CD8-positive, alpha-beta T cell (primary cell): ENCODE data around the gene DRICH1. TPM values are rescaled to one million over a fixed set of nuclear protein-coding genes. Genes with fewer than 3 reads are reported as not detected.

Source experiments
- total RNA-seq, 46 experiments: library from RNA in 2 of 46; stranded (reverse) in 2 of 46; gene quantifications; one replicate each; pipeline ENCODE4 v1.2.3 and lab custom pipeline; 2021 to 2026

The DRICH1 gene
- total RNA-seq, 2 experiments from 2014 or later, result 0.56 to 0.87 TPM

Other genes starting within 250 kb of the DRICH1 start
- gene IGLL1, start 52.0 kb downstream of the DRICH1 start, total RNA-seq, result not detected
- gene RGL4, start 58.7 kb upstream of the DRICH1 start, total RNA-seq, result 10 to 100 TPM; 24.7 to 26.2 TPM
- 1 to 10 TPM; 1.7 to 1.9 TPM for gene ZNF70, start 118.8 kb upstream of the DRICH1 start, total RNA-seq
- gene VPREB3, start 122.1 kb upstream of the DRICH1 start, total RNA-seq, result 1 to 10 TPM in 1 of 2 experiments, not detected in 1; 1.0 TPM
- gene C22orf15, start 130.7 kb upstream of the DRICH1 start, total RNA-seq, result under 1 TPM; 0.50 to 0.62 TPM
- gene CHCHD10, start 135.7 kb upstream of the DRICH1 start, total RNA-seq, result 10 to 100 TPM; 40.7 to 52.4 TPM
- 1 to 10 TPM; 1.3 to 1.9 TPM for gene MMP11, start 140.5 kb upstream of the DRICH1 start, total RNA-seq
- 10 to 100 TPM; 47.1 to 51.7 TPM for gene SMARCB1, start 154.6 kb upstream of the DRICH1 start, total RNA-seq
- gene DERL3, start 206.7 kb upstream of the DRICH1 start, total RNA-seq, result under 1 TPM; 0.81 to 0.92 TPM
- 10 to 100 TPM; 12.7 to 14.3 TPM for gene SLC2A11, start 225.6 kb upstream of the DRICH1 start, total RNA-seq